ENCODE results near the gene TUBB4B. TPM values are rescaled to one million over a fixed set of nuclear protein-coding genes. Genes with fewer than 3 reads are reported as not detected.

The TUBB4B gene
- total and polyA plus RNA-seq, 7 donors: 141 to 505 (median 196) TPM

GRCh38 chr9:137251490-137252268 is 10.6 kb downstream of the TUBB4B start:
- TF ChIP-seq CTCF (IDR thresholded peaks at IDR 0.05) (no peak), POLR2A (IDR thresholded peaks at IDR 0.05) (no peak), EP300 (IDR thresholded peaks at IDR 0.05) (no peak), POLR2AphosphoS5 (IDR thresholded peaks at IDR 0.05) (no peak)
- H3K4me3 ChIP-seq: no peak overlapping the region
- H3K4me1 ChIP-seq: peaks cover 0 to 23% (median 21%) of the 10 kb centered on the region in 4 donors
- no peaks in the 10 kb centered on the region for H3K9me3 ChIP-seq
- no peak for DNase-seq
- peaks cover 0 to 6% (median 2%) of the 10 kb centered on the region in 4 donors for H3K36me3 ChIP-seq
- 81 to 89% methylated on average over 22 of the region's 22 CpGs for WGBS, 2 donors
- peaks cover 0 to 10% (median 6%) of the 10 kb centered on the region in 3 donors for H3K27me3 ChIP-seq
- no peak overlapping the region for H3K27ac ChIP-seq
- intact Hi-C loops (cut with DNase I): loop anchor here (5.0 kb wide), 1 partner anchor 44 kb away; the partner anchor contains the start of genes NDOR1 and TMEM203

- Histone ChIP-seq H3K4me3 (no peak overlapping the region), H3K27me3 (peaks cover 0 to 10% (median 6%) of the 10 kb centered on the region in 3 donors), H3K36me3 (peaks cover 0 to 16% (median 5%) of the 10 kb centered on the region in 4 donors), H3K9me3 (no peaks in the 10 kb centered on the region), H3K27ac (no peak overlapping the region), H3K4me1 (peaks cover 0 to 27% (median 26%) of the 10 kb centered on the region in 4 donors)
- no peak for TF ChIP-seq CTCF (IDR thresholded peaks at IDR 0.05)
- TF ChIP-seq EP300 (IDR thresholded peaks at IDR 0.05): no peak
- no peak for TF ChIP-seq POLR2A (IDR thresholded peaks at IDR 0.05)
- TF ChIP-seq POLR2AphosphoS5 (IDR thresholded peaks at IDR 0.05): no peak
- no peak for DNase-seq
- intact Hi-C loops (cut with DNase I): loop anchor here (5.0 kb wide), 1 partner anchor 46 kb away; the partner anchor contains the start of genes NDOR1 and TMEM203
- 64 to 78% methylated on average over 35 of the region's 35 CpGs for WGBS, 2 donors
These were observed 11.7 kb downstream of the TUBB4B start for GRCh38 chr9:137252555-137253506.

GRCh38 chr9:137253717-137254623 is 12.9 kb downstream of the TUBB4B start:
- H3K27ac ChIP-seq: peak overlapping the region; percentile 83 to 88 (median 86)

More at GRCh38 chr9:137253717-137254623, 12.9 kb downstream of the TUBB4B start:
- intact Hi-C loops (cut with DNase I): loop anchor here (2.0 to 5.0 kb wide), 2 partner anchors 13 to 47 kb away; partner anchors contain the start of genes NDOR1, TMEM203 and TUBB4B
- Histone ChIP-seq H3K9me3 (no peaks in the 10 kb centered on the region), H3K27me3 (peaks cover 0 to 10% (median 6%) of the 10 kb centered on the region in 3 donors), H3K4me3 (peak overlapping the region; percentile 72 to 87 (median 82)), H3K36me3 (peaks cover 0 to 27% (median 9%) of the 10 kb centered on the region in 4 donors), H3K4me1 (peaks cover 0 to 27% (median 26%) of the 10 kb centered on the region in 4 donors)
- no peak for TF ChIP-seq CTCF (IDR thresholded peaks at IDR 0.05)
- DNase-seq: no peak
- 33 to 71% methylated on average over 21 of the region's 21 CpGs for WGBS, 2 donors
